K562 (cell line): ENCODE measurements around the gene SIX3. TPM values are rescaled to one million over a fixed set of nuclear protein-coding genes. Genes with fewer than 3 reads are reported as not detected.

Source experiments
- ATAC-seq: fragments of 200-7000 bp; cut with Tn5 transposase; 3 replicates; pipeline ENCODE4 v1.9.1; 2020; ENCODE audit warnings: moderate library complexity
- BruUV-seq: library from RNA; stranded (reverse); fragments of 400-500 nt; replicated peaks from 2 replicates; lab custom pipeline; 2021; lab: Mats Ljungman, UMichigan
- CTCF ChIA-PET: fragments of 300-600 bp; formaldehyde crosslinking; extraction: SDS; loops from one replicate; lab custom pipeline; 2021; ENCODE audit warnings: low intra/inter-chr PET ratio; lab: Yijun Ruan, JAX
- POLR2A ChIA-PET: fragments of 300-600, 350-650 bp; sonication (Branson Sonifier 250); formaldehyde crosslinking; extraction: SDS; loops from one replicate; lab custom pipeline; 2021; ENCODE audit warnings: antibody characterized with exemption, inconsistent platforms; lab: Yijun Ruan, JAX
- DNase-seq, 4 experiments: peaks; one replicate each; pipeline versions ENCODE4 v3.0.0 to v3.0.0-alpha.2; 2011 to 2018; ENCODE audit warnings: low spot score in 3 of 4, mixed read lengths in 3 of 4; ENCODE audit errors: extremely low read depth in 1 of 4
- FAIRE-seq: peaks from 2 replicates; lab custom pipeline; 2011; peaks lifted over from hg19 to GRCh38; lab: Jason Lieb, UNC
- H2AFZ ChIP-seq: 2 replicates; pipeline ENCODE4 v1.6.0; 2011; ENCODE audit warnings: low read depth, low read length, control low read depth, inconsistent platforms
- H3K27ac ChIP-seq: fragments of 200-600 bp; 3 replicates; pipeline ENCODE4 v1.8.0; 2011; ENCODE audit warnings: low read depth, mild to moderate bottlenecking, control low read depth, inconsistent platforms, low read length, moderate library complexity, mixed read lengths; ENCODE audit errors: extremely low read depth
- H3K27me3 ChIP-seq, 2 experiments: fragments of 300-600 bp in 1 of 2; 2 replicates in 1 of 2; 3 replicates in 1 of 2; pipeline versions ENCODE4 v1.6.0 to v1.8.0; 2011; ENCODE audit warnings: inconsistent platforms in 2 of 2, low read length in 2 of 2, mild to moderate bottlenecking in 1 of 2, mixed read lengths in 1 of 2, moderate library complexity in 1 of 2; ENCODE audit not compliant: control insufficient read depth in 2 of 2, insufficient read depth in 2 of 2
- H3K36me3 ChIP-seq: fragments of 300-600 bp; 3 replicates; pipeline ENCODE4 v1.8.0; 2011; ENCODE audit warnings: mild to moderate bottlenecking, low read length, inconsistent platforms; ENCODE audit not compliant: control insufficient read depth, insufficient read depth
- H3K4me1 ChIP-seq, 2 experiments: fragments of 200-600 bp in 1 of 2; replicated peaks in 1 of 2; 2 replicates in 1 of 2; 3 replicates in 1 of 2; pipeline versions ENCODE4 v1.5.1 to v1.8.0; 2011; ENCODE audit warnings: inconsistent platforms in 2 of 2, low read length in 2 of 2, mild to moderate bottlenecking in 1 of 2, mixed read lengths in 1 of 2, moderate library complexity in 1 of 2; ENCODE audit not compliant: control insufficient read depth in 2 of 2, insufficient read depth in 2 of 2
- H3K4me2 ChIP-seq: 2 replicates; pipeline ENCODE4 v1.6.1; 2011; ENCODE audit warnings: low read length, control low read depth, inconsistent platforms, mixed read lengths; ENCODE audit not compliant: insufficient read depth
- H3K4me3 ChIP-seq: fragments of 200-600 bp; sonication (generic), shearing (Covaris generic); 2 replicates; pipeline ENCODE4 v1.5.1; 2016; ENCODE audit warnings: control low read depth, inconsistent platforms
- H3K79me2 ChIP-seq: fragments of 200-600 bp; 3 replicates; pipeline ENCODE4 v1.8.0; 2011; ENCODE audit warnings: low read length, inconsistent platforms; ENCODE audit not compliant: control insufficient read depth, insufficient read depth
- H3K9ac ChIP-seq, 2 experiments: 2 replicates each; pipeline versions ENCODE4 v1.6.0 to v1.6.1; 2011; ENCODE audit warnings: low read depth in 2 of 2, low read length in 2 of 2, control low read depth in 1 of 2, inconsistent platforms in 1 of 2, mild to moderate bottlenecking in 1 of 2, mixed read lengths in 1 of 2; ENCODE audit not compliant: insufficient read depth in 1 of 2
- H3K9me1 ChIP-seq: one replicate; pipeline ENCODE4 v1.6.0; 2011; ENCODE audit warnings: inconsistent platforms, mild to moderate bottlenecking, low read length, moderate library complexity; ENCODE audit not compliant: control insufficient read depth, insufficient read depth
- H3K9me3 ChIP-seq: replicated peaks from 2 replicates; pipeline ENCODE4 v1.5.1; 2011; ENCODE audit warnings: low read depth, low read length, inconsistent platforms; ENCODE audit not compliant: control insufficient read depth, insufficient read depth
- H4K20me1 ChIP-seq: replicated peaks from 2 replicates; pipeline ENCODE4 v1.6.1; 2011; ENCODE audit warnings: low read length, inconsistent platforms, mixed read lengths; ENCODE audit not compliant: control insufficient read depth, insufficient read depth
- KLF10 ChIP-seq: fragments of 250-450 bp; sonication (Bioruptor Pico); IDR thresholded peaks from 2 replicates; pipeline ENCODE4 v1.6.1; 2021; ENCODE audit warnings: matching md5 sums
- RNF2 ChIP-seq: sonication (generic); IDR thresholded peaks from 2 replicates; pipeline ENCODE4 v1.6.1; 2016
- TCF7 ChIP-seq: sonication (generic); IDR thresholded peaks from 2 replicates; pipeline ENCODE4 v1.6.1; 2016; ENCODE audit warnings: antibody characterized with exemption, borderline replicate concordance
- TOE1 ChIP-seq, 2 experiments: fragments of 450-650 bp in 1 of 2; sonication (generic) in 1 of 2; formaldehyde crosslinking in 1 of 2; IDR thresholded peaks; 2 replicates each; pipeline versions ENCODE4 v1.7.1 to v1.8.0; 2016 to 2022; ENCODE audit warnings: borderline replicate concordance in 2 of 2, mild to moderate bottlenecking in 2 of 2, antibody characterized with exemption in 1 of 2, inconsistent platforms in 1 of 2, low read depth in 1 of 2, missing genetic modification reagents in 1 of 2, moderate library complexity in 1 of 2
- ZNF512 ChIP-seq: IDR thresholded peaks from 2 replicates; pipeline ENCODE4 v1.6.1; 2016; ENCODE audit warnings: missing genetic modification characterization, missing compliant biosample characterization
- WGBS: fragments of 100-300 bp; shearing (Covaris generic); methylation state at CpG from one replicate; pipeline ENCODE4 v1.1.6; 2016; ENCODE audit warnings: low coverage, mixed read lengths; ENCODE audit not compliant: insufficient coverage; ENCODE audit errors: missing lambda C conversion rate; 5-methylcytosine and 5-hydroxymethylcytosine counted together
- in situ Hi-C: fragments of 300-500 bp; cut with MboI; formaldehyde crosslinking; loops from 4 replicates; pipeline ENCODE4 v1.15.0; 2018; ENCODE audit warnings: inconsistent platforms, mixed read lengths
- intact Hi-C: fragments of 100-400 bp; cut with micrococcal nuclease; formaldehyde crosslinking; loops from 2 replicates; pipeline ENCODE4 v1.14.2; 2022
- polyA plus RNA-seq, 8 experiments: library from polyadenylated mRNA; depleted of rRNA in 4 of 8; stranded (reverse) in 5 of 8; unstranded in 3 of 8; fragments of >200 nt; fragmentation: Nextera tagmentation in 2 of 8; fragmentation: Illumina TruSeq in 1 of 8; extraction: Ambion mirVana in 2 of 8; extraction: Trizol in 1 of 8; gene quantifications; 2 replicates each; pipeline versions ENCODE4 v1.2.1 to v1.2.3, GENCODE V29; 2011 to 2014; ENCODE audit warnings: inconsistent platforms in 1 of 8, missing spikeins in 1 of 8
- total RNA-seq, 7 experiments: library from RNA; depleted of rRNA in 6 of 7; stranded (reverse); fragments of >200 nt in 6 of 7; fragmentation: Illumina TruSeq in 2 of 7; extraction: Trizol in 2 of 7; gene quantifications; 2 replicates each; pipeline versions ENCODE4 v1.2.1 to v1.2.3, GENCODE V29; 2011 to 2021; ENCODE audit warnings: low replicate concordance in 1 of 7

The SIX3 gene
- total and polyA plus RNA-seq, 9 of the 15 experiments (the other 6 are each of a cell fraction or from before 2014, with no cell fraction given) = not detected

- no peak overlapping the region for H3K9ac ChIP-seq
- no peaks in the 10 kb centered on the region; the same call in 1 of the 2 replicates for H4K20me1 ChIP-seq
- no peaks in the 10 kb centered on the region for H3K9me1 ChIP-seq
- no peak overlapping the region for H3K27ac ChIP-seq
- 15% methylated on average over 13 of the region's 18 CpGs for WGBS
- no peaks in the 10 kb centered on the region for H3K79me2 ChIP-seq
- H3K36me3 ChIP-seq = no peaks in the 10 kb centered on the region
- intact Hi-C loops = no loop called here
- in situ Hi-C loops = loop anchor here (10.0 kb wide), 1 partner anchor 460 kb away; no protein-coding TSS in a partner anchor
- peaks cover 0 to 15% of the 10 kb centered on the region in 2 experiments; a peak in 3 of 5 replicates for H3K4me1 ChIP-seq
- peaks cover 39 to 90% of the 10 kb centered on the region in 2 experiments; a peak in 4 of 5 replicates for H3K27me3 ChIP-seq
- H3K4me2 ChIP-seq = no peak overlapping the region
- ChIA-PET POLR2A (no interaction called here), CTCF (no interaction called here)
- FAIRE-seq (no peak), ATAC-seq (no peak), DNase-seq (no peak)
- TF ChIP-seq ZNF512 (tag) (0 out of 2 replicates have a peak, but pooled peaks have one; percentile 38), TCF7 (no peak), TOE1 (IDR thresholded peaks at IDR 0.05; ENCODE audit: borderline replicate concordance) (no peak), TOE1 (CRISPR knock-in tag; IDR thresholded peaks at IDR 0.05; ENCODE audit: borderline replicate concordance, low read depth) (no peak), KLF10 (CRISPR knock-in tag) (no peak), RNF2 (no peak)
- no TSS peak for BruUV-seq
- H3K4me3 ChIP-seq = no peak overlapping the region
- no peaks in the 10 kb centered on the region for H3K9me3 ChIP-seq
- no peak overlapping the region for H2AFZ ChIP-seq
Measured at GRCh38 chr2:44944952-44945612, 3.6 kb downstream of the SIX3 start.
